ENCODE data around the gene TUBB1.

Gene TUBB1

GRCh38 chr20:59020938-59021551 lies 1.8 kb downstream of the TUBB1 start:
- no peaks in the 10 kb centered on the region for H3K9me3 ChIP-seq (ENCODE audit: control insufficient read depth in 1 of 2, low read length in 2 of 2)
- peaks cover 0 to 4% of the 10 kb centered on the region in 2 donors for H3K4me1 ChIP-seq (ENCODE audit: control insufficient read depth in 1 of 2, insufficient read depth in 2 of 2, low read length in 2 of 2)
- H3K36me3 ChIP-seq (ENCODE audit: control insufficient read depth in 1 of 2, insufficient read depth in 2 of 2, low read length in 2 of 2), result peaks cover 20 to 38% of the 10 kb centered on the region in 2 donors
- H3K4me3 ChIP-seq (ENCODE audit: low read depth in 1 of 2, low read length in 2 of 2), result no peak overlapping the region
- H3K27me3 ChIP-seq (ENCODE audit: control insufficient read depth in 1 of 2, insufficient read depth in 2 of 2, low read length in 2 of 2), result no peaks in the 10 kb centered on the region
- H3K9ac ChIP-seq (ENCODE audit: low read depth in 1 of 2, low read length in 2 of 2), result no peak overlapping the region
- H3K27ac ChIP-seq (ENCODE audit: low read depth, low read length), result no peak overlapping the region

- Histone ChIP-seq H3K36me3 (ENCODE audit: control insufficient read depth in 1 of 2, insufficient read depth in 2 of 2, low read length in 2 of 2) (peaks cover 20 to 55% of the 10 kb centered on the region in 2 donors), H3K9ac (ENCODE audit: low read depth in 1 of 2, low read length in 2 of 2) (no peak overlapping the region), H3K27me3 (ENCODE audit: control insufficient read depth in 1 of 2, insufficient read depth in 2 of 2, low read length in 2 of 2) (no peaks in the 10 kb centered on the region)
These were observed 3.5 kb downstream of the TUBB1 start for GRCh38 chr20:59022754-59023153.

GRCh38 chr20:59023616-59024015 lies 4.4 kb downstream of the TUBB1 start:
- no peaks in the 10 kb centered on the region for H3K9me3 ChIP-seq (ENCODE audit: control insufficient read depth in 1 of 2, low read length in 2 of 2)

More at GRCh38 chr20:59022754-59023153, 3.5 kb downstream of the TUBB1 start:
- H3K4me3 ChIP-seq (ENCODE audit: low read depth in 1 of 2, low read length in 2 of 2), result no peak overlapping the region
- H3K27ac ChIP-seq (ENCODE audit: low read depth, low read length), result no peak overlapping the region
- no peaks in the 10 kb centered on the region for H3K9me3 ChIP-seq (ENCODE audit: control insufficient read depth in 1 of 2, low read length in 2 of 2)
- peaks cover 0 to 4% of the 10 kb centered on the region in 2 donors for H3K4me1 ChIP-seq (ENCODE audit: control insufficient read depth in 1 of 2, insufficient read depth in 2 of 2, low read length in 2 of 2)

GRCh38 chr20:59024111-59024530 lies 4.9 kb downstream of the TUBB1 start:
- Histone ChIP-seq H3K27me3 (ENCODE audit: control insufficient read depth in 1 of 2, insufficient read depth in 2 of 2, low read length in 2 of 2) (no peaks in the 10 kb centered on the region), H3K4me1 (ENCODE audit: control insufficient read depth in 1 of 2, insufficient read depth in 2 of 2, low read length in 2 of 2) (peaks cover 6 to 17% of the 10 kb centered on the region in 2 donors), H3K27ac (ENCODE audit: low read depth, low read length) (no peak overlapping the region), H3K4me3 (ENCODE audit: low read depth in 1 of 2, low read length in 2 of 2) (no peak overlapping the region), H3K36me3 (ENCODE audit: control insufficient read depth in 1 of 2, insufficient read depth in 2 of 2, low read length in 2 of 2) (peaks cover 24 to 66% of the 10 kb centered on the region in 2 donors), H3K9ac (ENCODE audit: low read depth in 1 of 2, low read length in 2 of 2) (no peak overlapping the region), H3K9me3 (ENCODE audit: control insufficient read depth in 1 of 2, low read length in 2 of 2) (no peaks in the 10 kb centered on the region)

More at GRCh38 chr20:59023616-59024015, 4.4 kb downstream of the TUBB1 start:
- Histone ChIP-seq H3K36me3 (ENCODE audit: control insufficient read depth in 1 of 2, insufficient read depth in 2 of 2, low read length in 2 of 2) (peaks cover 24 to 62% of the 10 kb centered on the region in 2 donors), H3K4me3 (ENCODE audit: low read depth in 1 of 2, low read length in 2 of 2) (no peak overlapping the region), H3K27me3 (ENCODE audit: control insufficient read depth in 1 of 2, insufficient read depth in 2 of 2, low read length in 2 of 2) (no peaks in the 10 kb centered on the region), H3K4me1 (ENCODE audit: control insufficient read depth in 1 of 2, insufficient read depth in 2 of 2, low read length in 2 of 2) (peaks cover 1 to 12% of the 10 kb centered on the region in 2 donors), H3K9ac (ENCODE audit: low read depth in 1 of 2, low read length in 2 of 2) (no peak overlapping the region), H3K27ac (ENCODE audit: low read depth, low read length) (no peak overlapping the region)

- no peak overlapping the region for H3K9ac ChIP-seq (ENCODE audit: low read depth in 1 of 2, low read length in 2 of 2)
- no peaks in the 10 kb centered on the region for H3K9me3 ChIP-seq (ENCODE audit: control insufficient read depth in 1 of 2, low read length in 2 of 2)
- H3K4me1 ChIP-seq (ENCODE audit: control insufficient read depth in 1 of 2, insufficient read depth in 2 of 2, low read length in 2 of 2), result peaks cover 16 to 27% of the 10 kb centered on the region in 2 donors
- H3K27me3 ChIP-seq (ENCODE audit: control insufficient read depth in 1 of 2, insufficient read depth in 2 of 2, low read length in 2 of 2), result no peaks in the 10 kb centered on the region
- H3K4me3 ChIP-seq (ENCODE audit: low read depth in 1 of 2, low read length in 2 of 2), result no peak overlapping the region
- H3K36me3 ChIP-seq (ENCODE audit: control insufficient read depth in 1 of 2, insufficient read depth in 2 of 2, low read length in 2 of 2), result peaks cover 30 to 72% of the 10 kb centered on the region in 2 donors
- no peak overlapping the region for H3K27ac ChIP-seq (ENCODE audit: low read depth, low read length)
These were observed 5.9 kb downstream of the TUBB1 start for GRCh38 chr20:59025086-59025485.

- peaks cover 20 to 31% of the 10 kb centered on the region in 2 donors for H3K4me1 ChIP-seq (ENCODE audit: control insufficient read depth in 1 of 2, insufficient read depth in 2 of 2, low read length in 2 of 2)
- no peak overlapping the region for H3K9ac ChIP-seq (ENCODE audit: low read depth in 1 of 2, low read length in 2 of 2)
- H3K4me3 ChIP-seq (ENCODE audit: low read depth in 1 of 2, low read length in 2 of 2), result no peak overlapping the region
- H3K9me3 ChIP-seq (ENCODE audit: control insufficient read depth in 1 of 2, low read length in 2 of 2), result no peaks in the 10 kb centered on the region
- H3K27ac ChIP-seq (ENCODE audit: low read depth, low read length), result no peak overlapping the region
- H3K36me3 ChIP-seq (ENCODE audit: control insufficient read depth in 1 of 2, insufficient read depth in 2 of 2, low read length in 2 of 2), result peaks cover 30 to 74% of the 10 kb centered on the region in 2 donors
- no peaks in the 10 kb centered on the region for H3K27me3 ChIP-seq (ENCODE audit: control insufficient read depth in 1 of 2, insufficient read depth in 2 of 2, low read length in 2 of 2)
These were observed 6.3 kb downstream of the TUBB1 start for GRCh38 chr20:59025511-59025910.

- H3K27me3 ChIP-seq (ENCODE audit: control insufficient read depth in 1 of 2, insufficient read depth in 2 of 2, low read length in 2 of 2), result no peaks in the 10 kb centered on the region
- H3K9ac ChIP-seq (ENCODE audit: low read depth in 1 of 2, low read length in 2 of 2), result no peak overlapping the region
- no peaks in the 10 kb centered on the region for H3K9me3 ChIP-seq (ENCODE audit: control insufficient read depth in 1 of 2, low read length in 2 of 2)
- no peak overlapping the region for H3K4me3 ChIP-seq (ENCODE audit: low read depth in 1 of 2, low read length in 2 of 2)
- peaks cover 30 to 74% of the 10 kb centered on the region in 2 donors for H3K36me3 ChIP-seq (ENCODE audit: control insufficient read depth in 1 of 2, insufficient read depth in 2 of 2, low read length in 2 of 2)
- H3K27ac ChIP-seq (ENCODE audit: low read depth, low read length), result no peak overlapping the region
- H3K4me1 ChIP-seq (ENCODE audit: control insufficient read depth in 1 of 2, insufficient read depth in 2 of 2, low read length in 2 of 2), result peaks cover 29 to 40% of the 10 kb centered on the region in 2 donors
These were observed 7.9 kb downstream of the TUBB1 start for GRCh38 chr20:59026904-59027740.

- no peak overlapping the region for H3K4me3 ChIP-seq (ENCODE audit: low read depth in 1 of 2, low read length in 2 of 2)
- H3K27me3 ChIP-seq (ENCODE audit: control insufficient read depth in 1 of 2, insufficient read depth in 2 of 2, low read length in 2 of 2), result no peaks in the 10 kb centered on the region
- no peak overlapping the region for H3K9ac ChIP-seq (ENCODE audit: low read depth in 1 of 2, low read length in 2 of 2)
- peaks cover 31 to 40% of the 10 kb centered on the region in 2 donors for H3K4me1 ChIP-seq (ENCODE audit: control insufficient read depth in 1 of 2, insufficient read depth in 2 of 2, low read length in 2 of 2)
- no peak overlapping the region for H3K27ac ChIP-seq (ENCODE audit: low read depth, low read length)
- no peaks in the 10 kb centered on the region for H3K9me3 ChIP-seq (ENCODE audit: control insufficient read depth in 1 of 2, low read length in 2 of 2)
- peaks cover 30 to 68% of the 10 kb centered on the region in 2 donors for H3K36me3 ChIP-seq (ENCODE audit: control insufficient read depth in 1 of 2, insufficient read depth in 2 of 2, low read length in 2 of 2)
These were observed 8.6 kb downstream of the TUBB1 start for GRCh38 chr20:59027741-59028320.

- Histone ChIP-seq H3K4me3 (ENCODE audit: low read depth in 1 of 2, low read length in 2 of 2) (peak overlapping the region; percentile 36 to 44), H3K9ac (ENCODE audit: low read depth in 1 of 2, low read length in 2 of 2) (peak overlapping the region; percentile 16 to 22), H3K27me3 (ENCODE audit: control insufficient read depth in 1 of 2, insufficient read depth in 2 of 2, low read length in 2 of 2) (no peaks in the 10 kb centered on the region), H3K36me3 (ENCODE audit: control insufficient read depth in 1 of 2, insufficient read depth in 2 of 2, low read length in 2 of 2) (peaks cover 32 to 62% of the 10 kb centered on the region in 2 donors), H3K9me3 (ENCODE audit: control insufficient read depth in 1 of 2, low read length in 2 of 2) (no peaks in the 10 kb centered on the region), H3K27ac (ENCODE audit: low read depth, low read length) (no peak overlapping the region), H3K4me1 (ENCODE audit: control insufficient read depth in 1 of 2, insufficient read depth in 2 of 2, low read length in 2 of 2) (peaks cover 32 to 40% of the 10 kb centered on the region in 2 donors)
These were observed 9.6 kb downstream of the TUBB1 start for GRCh38 chr20:59028812-59029211.

All from duodenal mucosa (tissue), 2 donors.